ENCODE data around the gene MED13.
"Not testable (repeated sequence)": the region's sequence is repeated elsewhere in the genome, so short reads cannot be mapped to it uniquely, and the experiment has no call there.

Gene MED13

DNA sequence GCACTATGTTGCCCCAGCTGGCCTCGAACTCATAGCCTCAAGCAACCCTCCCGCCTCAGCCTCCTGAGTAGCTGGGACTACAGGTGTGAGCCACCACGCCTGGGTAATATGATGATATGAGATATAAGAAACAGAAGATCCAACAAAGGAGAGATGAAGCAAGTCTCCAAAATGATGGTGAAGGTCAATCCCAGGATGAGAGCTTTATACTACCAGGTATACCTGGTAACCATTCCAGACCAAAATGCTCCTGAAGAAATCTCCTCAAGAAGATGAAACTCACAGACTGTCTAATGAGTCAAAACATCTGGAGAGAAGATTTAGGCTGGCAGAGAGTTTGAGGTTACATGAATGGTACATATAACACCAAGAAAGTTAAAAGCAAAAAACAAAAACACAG is 161.8 kb downstream of the MED13 start:
- no peak for DNase-seq (ENCODE audit: low read depth)

DNA sequence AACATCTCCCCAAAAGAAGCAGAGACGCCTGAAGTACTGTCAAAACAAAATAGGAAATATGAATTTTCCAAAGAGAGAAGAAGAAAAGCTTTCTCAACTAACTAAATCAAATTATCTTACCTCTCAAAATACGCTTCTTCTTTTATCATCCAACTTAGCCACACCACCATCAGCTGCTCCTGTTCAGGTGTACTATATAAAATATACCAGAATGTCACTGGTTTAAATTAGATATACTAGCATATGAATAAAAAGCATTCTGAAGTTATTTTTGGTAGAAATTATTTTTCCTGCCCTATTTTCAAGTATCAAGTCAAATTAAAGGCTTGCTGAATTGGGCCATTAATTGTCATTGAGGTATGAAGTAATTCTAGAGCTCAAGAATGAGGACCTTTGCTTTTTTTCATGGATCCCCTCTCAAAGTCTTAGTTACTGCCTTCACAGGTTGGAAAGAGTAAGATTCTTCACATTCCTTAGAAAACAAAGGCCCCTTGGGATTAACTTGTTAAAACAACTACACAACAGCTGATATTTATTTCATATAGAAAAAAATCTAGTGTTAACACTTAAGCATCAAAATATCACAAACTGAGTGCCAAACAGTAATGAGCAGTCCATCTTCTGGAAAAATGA is 167.4 kb downstream of the MED13 start:
- DNase-seq (ENCODE audit: low read depth), result no peak

- DNase-seq (ENCODE audit: low read depth), result no peak
Observed at GRCh38 chr17:61895391-61895790, 169.7 kb downstream of the MED13 start.

DNA sequence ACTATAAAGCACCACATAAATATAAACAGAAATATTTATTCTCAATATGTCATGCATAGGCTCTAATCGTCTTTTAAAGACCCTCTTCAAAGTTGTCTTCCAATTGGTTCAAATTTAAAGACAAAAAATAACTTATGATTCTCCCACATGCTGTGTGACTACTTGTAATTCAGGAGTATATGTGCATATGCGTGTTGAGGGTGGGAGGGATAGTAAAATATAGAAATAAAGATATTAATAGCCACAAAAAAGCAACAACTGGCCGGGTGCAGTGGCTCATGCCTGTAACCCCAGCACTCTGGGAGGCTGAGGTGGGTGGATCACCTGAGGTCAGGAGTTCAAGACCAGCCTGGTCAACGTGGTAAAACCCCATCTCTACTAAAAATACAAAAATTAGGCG is 170.8 kb downstream of the MED13 start:
- not testable (repeated sequence) for DNase-seq (ENCODE audit: low read depth)

Measured in non-pigmented ciliary epithelial cell (primary cell).